GM12874 (cell line): ENCODE results near the gene BTG3.

Experiments
- TF ChIP-seq, protein P1 (sequence below): IDR thresholded peaks from 2 replicates; pipeline ENCODE4 v1.5.1; 2011; ENCODE audit warnings: low read depth, mild to moderate bottlenecking, control low read depth, low read length, moderate library complexity; ENCODE audit not compliant: insufficient read depth

The BTG3 gene, protein sequence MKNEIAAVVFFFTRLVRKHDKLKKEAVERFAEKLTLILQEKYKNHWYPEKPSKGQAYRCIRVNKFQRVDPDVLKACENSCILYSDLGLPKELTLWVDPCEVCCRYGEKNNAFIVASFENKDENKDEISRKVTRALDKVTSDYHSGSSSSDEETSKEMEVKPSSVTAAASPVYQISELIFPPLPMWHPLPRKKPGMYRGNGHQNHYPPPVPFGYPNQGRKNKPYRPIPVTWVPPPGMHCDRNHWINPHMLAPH

DNA sequence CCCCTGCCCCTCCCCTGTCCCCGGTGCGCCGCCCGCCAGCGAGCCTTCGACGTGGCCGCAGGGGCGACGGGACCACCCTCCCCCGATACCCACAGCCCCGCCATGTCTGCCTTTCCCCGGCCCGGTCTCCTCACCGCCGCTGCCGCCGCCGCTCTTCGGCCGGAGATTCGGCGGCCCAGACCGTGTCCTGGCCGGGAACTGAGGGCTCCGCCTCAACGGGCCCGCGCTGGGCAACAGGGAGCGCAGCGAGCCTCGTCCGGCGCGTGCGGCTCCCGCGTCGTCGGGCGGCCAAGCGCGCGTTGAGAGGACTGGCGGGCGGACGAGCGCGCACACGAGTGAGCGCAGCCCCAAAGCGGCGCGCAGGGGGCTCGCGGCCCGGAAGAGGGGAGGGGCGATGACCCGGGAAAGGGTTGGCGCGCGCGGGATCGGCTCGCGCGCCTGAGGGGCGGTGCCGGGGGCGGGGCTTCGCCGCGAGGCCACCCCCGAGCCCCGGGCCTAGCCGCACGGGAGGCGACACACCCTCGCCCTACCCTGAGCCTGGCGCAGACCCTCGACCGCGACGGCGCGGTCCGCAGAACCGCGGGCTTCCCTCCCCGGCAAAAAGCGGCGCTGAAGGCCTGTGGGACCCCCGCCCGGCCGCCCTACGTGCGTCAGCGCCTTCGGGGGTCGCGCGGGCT lies at the start of gene BTG3:
Gene BTG3 (minus strand): TSS at position 337 of the 677 bp plus-strand sequence. CDS start 3,757 bp downstream, outside the sequence.
- TF ChIP-seq, protein P1, sequence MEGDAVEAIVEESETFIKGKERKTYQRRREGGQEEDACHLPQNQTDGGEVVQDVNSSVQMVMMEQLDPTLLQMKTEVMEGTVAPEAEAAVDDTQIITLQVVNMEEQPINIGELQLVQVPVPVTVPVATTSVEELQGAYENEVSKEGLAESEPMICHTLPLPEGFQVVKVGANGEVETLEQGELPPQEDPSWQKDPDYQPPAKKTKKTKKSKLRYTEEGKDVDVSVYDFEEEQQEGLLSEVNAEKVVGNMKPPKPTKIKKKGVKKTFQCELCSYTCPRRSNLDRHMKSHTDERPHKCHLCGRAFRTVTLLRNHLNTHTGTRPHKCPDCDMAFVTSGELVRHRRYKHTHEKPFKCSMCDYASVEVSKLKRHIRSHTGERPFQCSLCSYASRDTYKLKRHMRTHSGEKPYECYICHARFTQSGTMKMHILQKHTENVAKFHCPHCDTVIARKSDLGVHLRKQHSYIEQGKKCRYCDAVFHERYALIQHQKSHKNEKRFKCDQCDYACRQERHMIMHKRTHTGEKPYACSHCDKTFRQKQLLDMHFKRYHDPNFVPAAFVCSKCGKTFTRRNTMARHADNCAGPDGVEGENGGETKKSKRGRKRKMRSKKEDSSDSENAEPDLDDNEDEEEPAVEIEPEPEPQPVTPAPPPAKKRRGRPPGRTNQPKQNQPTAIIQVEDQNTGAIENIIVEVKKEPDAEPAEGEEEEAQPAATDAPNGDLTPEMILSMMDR, result no peak

DNA sequence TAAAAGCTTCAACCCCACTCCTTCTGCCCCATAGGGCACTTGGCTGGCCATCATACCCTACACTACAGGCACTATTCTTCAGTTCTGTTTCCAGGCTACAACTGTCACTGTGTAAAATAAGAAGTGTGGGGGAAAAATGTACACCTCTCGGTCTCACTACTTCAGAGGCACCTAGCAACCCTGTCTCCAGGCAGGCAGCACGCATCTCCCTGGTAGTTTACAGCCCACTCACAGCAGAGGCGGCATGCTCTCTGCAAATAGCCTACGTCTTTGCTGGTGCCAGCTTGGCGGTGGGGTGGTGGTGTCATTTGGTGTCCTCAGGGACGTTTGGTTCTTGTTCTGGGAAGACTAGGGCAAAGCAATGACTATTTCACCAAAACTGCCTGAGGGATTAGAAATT lies 48.2 kb upstream of the BTG3 start:
- TF ChIP-seq, protein P1, result no peak

DNA sequence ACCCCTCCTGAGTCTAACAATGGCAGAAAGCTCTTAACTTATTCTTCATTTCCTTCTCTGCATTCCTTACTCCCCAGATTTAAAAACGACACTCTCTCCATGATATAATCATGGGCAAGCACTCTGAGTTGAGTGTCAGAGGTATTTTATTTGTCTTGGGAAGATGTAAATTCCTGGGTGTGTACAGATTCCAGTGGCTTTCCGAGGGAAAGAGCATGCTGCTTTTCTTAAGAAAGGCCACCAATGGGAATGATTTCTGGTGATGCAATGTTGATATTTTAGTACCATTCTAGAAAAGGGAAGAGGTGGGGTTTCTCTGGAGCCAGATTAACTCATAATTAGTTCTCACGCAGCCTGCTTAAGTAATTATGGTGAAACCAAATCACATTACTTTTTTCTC lies 47.8 kb upstream of the BTG3 start:
- TF ChIP-seq, protein P1, result no peak

DNA sequence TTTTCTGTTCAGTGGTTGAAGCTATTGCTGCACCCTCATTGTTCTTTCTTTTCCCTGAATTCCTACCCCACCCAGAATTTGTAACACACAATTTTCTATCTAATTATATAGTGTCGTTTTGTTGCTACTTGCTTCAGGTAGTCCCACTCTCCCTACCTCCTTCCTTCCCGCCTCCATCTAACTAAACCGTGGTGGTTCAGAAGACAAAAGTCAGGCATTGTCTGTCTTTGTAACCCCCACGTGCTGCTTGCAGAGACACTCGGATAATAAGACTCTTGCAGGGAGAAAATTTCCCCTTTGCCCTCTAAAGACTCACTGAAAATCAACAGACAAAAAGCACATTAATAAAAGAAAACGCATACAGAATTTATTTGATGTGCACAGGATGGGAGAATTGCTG lies 46.2 kb upstream of the BTG3 start:
- TF ChIP-seq, protein P1, result no peak

DNA sequence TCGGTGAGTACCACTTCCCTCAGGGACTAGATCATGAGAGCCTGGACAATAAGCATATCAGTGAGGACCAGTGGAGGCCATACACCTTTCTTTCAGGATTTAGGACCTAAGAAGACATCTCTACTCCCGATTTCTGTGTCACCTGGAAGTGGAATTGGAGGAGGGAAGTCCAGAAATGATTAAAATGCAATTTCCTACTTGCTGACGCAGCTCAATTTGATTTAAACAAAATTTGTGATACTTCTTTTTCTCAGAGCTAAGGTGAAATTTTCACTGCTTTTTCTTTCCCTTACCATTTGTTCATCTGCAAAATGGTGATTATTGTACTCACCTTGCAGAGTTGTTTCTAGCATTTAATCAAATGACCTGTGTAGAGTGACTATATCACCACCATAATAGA lies 38.8 kb upstream of the BTG3 start:
- TF ChIP-seq, protein P1, result no peak

DNA sequence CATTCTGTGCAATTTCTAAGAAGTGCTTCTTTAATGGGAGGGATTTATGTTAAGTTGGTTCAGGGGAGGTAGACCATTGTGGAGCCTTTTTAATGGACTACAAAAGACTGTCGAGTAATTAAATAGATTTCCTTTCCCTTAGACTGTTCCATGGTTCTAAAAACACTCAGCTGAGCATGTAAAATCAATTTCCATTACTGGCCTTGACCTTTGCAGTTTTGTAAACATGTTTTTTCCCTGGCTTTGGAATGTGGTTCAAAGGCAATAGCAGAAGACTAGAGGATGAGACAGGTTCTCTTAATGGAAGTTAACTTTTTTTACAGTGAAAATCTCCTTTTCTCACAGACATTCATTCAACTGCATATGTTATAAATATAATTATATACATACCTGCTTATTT lies 37.6 kb upstream of the BTG3 start:
- TF ChIP-seq, protein P1, result no peak

DNA sequence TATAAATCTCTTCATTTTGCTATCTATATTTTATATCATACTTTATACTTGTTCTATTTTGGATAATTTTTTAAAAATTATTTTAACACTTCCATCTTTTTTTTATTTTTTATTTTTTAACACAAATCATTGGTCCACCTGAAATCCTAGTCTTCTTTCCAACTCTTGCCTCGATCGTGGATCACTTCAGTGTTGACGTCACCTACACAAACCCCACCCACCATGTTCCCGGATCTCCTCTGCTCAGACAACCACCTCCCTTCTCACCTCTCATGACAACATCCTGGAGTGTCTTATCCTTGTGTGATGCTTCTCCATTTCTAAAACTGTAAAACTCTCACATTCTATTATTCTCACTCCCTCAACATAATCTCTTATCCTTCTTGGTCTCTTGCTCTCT lies 34.1 kb upstream of the BTG3 start:
- TF ChIP-seq, protein P1, result no peak
